OCI-LY3 (cell line): ENCODE results near the gene PLXNB1.

Experiments used
- H2AFZ ChIP-seq: fragments of 200-600, 300-600 bp; shearing (Covaris generic); 2 replicates; pipeline ENCODE4 v1.6.0; 2014; ENCODE audit warnings: antibody characterized with exemption, low read depth, low read length
- H3K27ac ChIP-seq: fragments of 200-600, 300-600 bp; sonication (generic); 2 replicates; pipeline ENCODE4 v1.5.1; 2014; ENCODE audit warnings: mild to moderate bottlenecking, low read length, moderate library complexity, mixed read lengths
- H3K27me3 ChIP-seq: fragments of 200-600, 300-600 bp; sonication (generic); 2 replicates; pipeline ENCODE4 v1.6.1; 2014; ENCODE audit warnings: low read depth, low read length, mixed read lengths
- H3K36me3 ChIP-seq: fragments of 200-600, 300-600 bp; sonication (generic); replicated peaks from 2 replicates; pipeline ENCODE3; 2014; ENCODE audit warnings: low read depth, low read length, mixed read lengths
- H3K4me1 ChIP-seq: fragments of 300-600, 200-600 bp; sonication (generic); 2 replicates; pipeline ENCODE4 v1.6.1; 2014; ENCODE audit warnings: low read length, mixed read lengths
- H3K4me2 ChIP-seq: fragments of 200-600, 300-600 bp; sonication (generic); 2 replicates; pipeline ENCODE4 v1.6.1; 2014; ENCODE audit warnings: low read length, mixed read lengths
- H3K4me3 ChIP-seq: fragments of 300-600, 200-600 bp; sonication (generic); 2 replicates; pipeline ENCODE4 v1.5.1; 2014; ENCODE audit warnings: antibody characterized with exemption, mild to moderate bottlenecking, low read length, moderate library complexity
- H3K79me2 ChIP-seq: fragments of 300-600, 200-600 bp; shearing (Covaris generic); 2 replicates; pipeline ENCODE4 v1.6.1; 2014; ENCODE audit warnings: mild to moderate bottlenecking, low read length, mixed read lengths
- H3K9ac ChIP-seq: fragments of 300-600, 200-600 bp; shearing (Covaris generic); 2 replicates; pipeline ENCODE4 v1.6.0; 2014; ENCODE audit warnings: mild to moderate bottlenecking, low read length, moderate library complexity
- H3K9me3 ChIP-seq: fragments of 200-600, 300-600 bp; shearing (Covaris generic); 2 replicates; pipeline ENCODE4 v1.6.1; 2014; ENCODE audit warnings: low read length, mixed read lengths; ENCODE audit not compliant: insufficient read depth
- H4K20me1 ChIP-seq: fragments of 200-600, 300-600 bp; sonication (generic); 2 replicates; pipeline ENCODE4 v1.6.1; 2016; ENCODE audit warnings: low read length, mixed read lengths; ENCODE audit not compliant: insufficient read depth
- CTCF ChIP-seq: fragments of 200-600, 300-600 bp; sonication (generic); IDR thresholded peaks from 2 replicates; pipeline ENCODE4 v1.5.1; 2014; ENCODE audit warnings: antibody characterized with exemption, low read length, low read depth
- EZH2phosphoT487 ChIP-seq: fragments of 200-600 bp; shearing (Covaris generic); IDR thresholded peaks from 2 replicates; pipeline ENCODE4 v1.6.1; 2018; ENCODE audit warnings: antibody characterized with exemption, mixed run types, low read depth

The PLXNB1 gene

GRCh38 chr3:48411606-48412374, 18.1 kb downstream of the PLXNB1 start:
- Histone ChIP-seq H3K9ac (no peak overlapping the region), H3K79me2 (no peaks in the 10 kb centered on the region), H3K27me3 (no peaks in the 10 kb centered on the region), H4K20me1 (no peaks in the 10 kb centered on the region), H3K4me3 (no peak overlapping the region), H3K9me3 (no peaks in the 10 kb centered on the region), H3K27ac (no peak overlapping the region), H3K4me1 (no peaks in the 10 kb centered on the region), H2AFZ (no peak overlapping the region), H3K36me3 (peaks cover 4% of the 10 kb centered on the region), H3K4me2 (no peak overlapping the region)
- TF ChIP-seq CTCF (no peak), EZH2phosphoT487 (no peak)

GRCh38 chr3:48411041-48411588, 18.8 kb downstream of the PLXNB1 start:
- no peaks in the 10 kb centered on the region for H3K4me1 ChIP-seq

GRCh38 chr3:48410205-48411040, 19.5 kb downstream of the PLXNB1 start:
- Histone ChIP-seq H3K36me3 (peaks cover 4% of the 10 kb centered on the region), H2AFZ (no peak overlapping the region), H4K20me1 (no peaks in the 10 kb centered on the region), H3K4me3 (no peak overlapping the region), H3K4me1 (no peaks in the 10 kb centered on the region), H3K79me2 (no peaks in the 10 kb centered on the region), H3K9me3 (no peaks in the 10 kb centered on the region), H3K27ac (no peak overlapping the region), H3K27me3 (no peaks in the 10 kb centered on the region), H3K9ac (no peak overlapping the region), H3K4me2 (no peak overlapping the region)
- TF ChIP-seq EZH2phosphoT487 (no peak), CTCF (no peak)

More at GRCh38 chr3:48411041-48411588, 18.8 kb downstream of the PLXNB1 start:
- Histone ChIP-seq H3K27ac (no peak overlapping the region), H3K4me3 (no peak overlapping the region), H4K20me1 (no peaks in the 10 kb centered on the region), H3K79me2 (no peaks in the 10 kb centered on the region), H3K36me3 (peaks cover 4% of the 10 kb centered on the region), H3K4me2 (no peak overlapping the region), H3K27me3 (no peaks in the 10 kb centered on the region), H2AFZ (no peak overlapping the region), H3K9ac (no peak overlapping the region), H3K9me3 (no peaks in the 10 kb centered on the region)
- TF ChIP-seq CTCF (no peak), EZH2phosphoT487 (no peak)
